T-helper 1 cell treated with Interleukin-12 subunit alpha and Interleukin-12 subunit beta and Interleukin-4 antibody, amounts not matched to agents 30 μg/mL and 1 μg/mL, for 36 hours (primary cell): ENCODE results near the gene MACROD1.
A peak's percentile ranks its signal among the peaks of the same experiment; 100 is the strongest.

Experiments
- H3K27ac Mint-ChIP-seq: one replicate; pipeline ENCODE4 v1.8.0; 2021; ENCODE audit warnings: mild to moderate bottlenecking, mixed read lengths
- H3K27me3 Mint-ChIP-seq: one replicate; pipeline ENCODE4 v1.8.0; 2021; ENCODE audit warnings: low read depth, mixed read lengths
- H3K36me3 Mint-ChIP-seq: one replicate; pipeline ENCODE4 v1.8.0; 2021; ENCODE audit warnings: low read depth, mixed read lengths
- H3K4me1 Mint-ChIP-seq: one replicate; pipeline ENCODE4 v1.8.0; 2021; ENCODE audit warnings: low read depth, mixed read lengths
- H3K4me3 Mint-ChIP-seq: one replicate; pipeline ENCODE4 v1.8.0; 2021; ENCODE audit warnings: mild to moderate bottlenecking, moderate library complexity, mixed read lengths
- H3K9me3 Mint-ChIP-seq: one replicate; pipeline ENCODE4 v1.8.0; 2021; ENCODE audit warnings: mixed read lengths

The MACROD1 gene, protein sequence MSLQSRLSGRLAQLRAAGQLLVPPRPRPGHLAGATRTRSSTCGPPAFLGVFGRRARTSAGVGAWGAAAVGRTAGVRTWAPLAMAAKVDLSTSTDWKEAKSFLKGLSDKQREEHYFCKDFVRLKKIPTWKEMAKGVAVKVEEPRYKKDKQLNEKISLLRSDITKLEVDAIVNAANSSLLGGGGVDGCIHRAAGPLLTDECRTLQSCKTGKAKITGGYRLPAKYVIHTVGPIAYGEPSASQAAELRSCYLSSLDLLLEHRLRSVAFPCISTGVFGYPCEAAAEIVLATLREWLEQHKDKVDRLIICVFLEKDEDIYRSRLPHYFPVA

DNA sequence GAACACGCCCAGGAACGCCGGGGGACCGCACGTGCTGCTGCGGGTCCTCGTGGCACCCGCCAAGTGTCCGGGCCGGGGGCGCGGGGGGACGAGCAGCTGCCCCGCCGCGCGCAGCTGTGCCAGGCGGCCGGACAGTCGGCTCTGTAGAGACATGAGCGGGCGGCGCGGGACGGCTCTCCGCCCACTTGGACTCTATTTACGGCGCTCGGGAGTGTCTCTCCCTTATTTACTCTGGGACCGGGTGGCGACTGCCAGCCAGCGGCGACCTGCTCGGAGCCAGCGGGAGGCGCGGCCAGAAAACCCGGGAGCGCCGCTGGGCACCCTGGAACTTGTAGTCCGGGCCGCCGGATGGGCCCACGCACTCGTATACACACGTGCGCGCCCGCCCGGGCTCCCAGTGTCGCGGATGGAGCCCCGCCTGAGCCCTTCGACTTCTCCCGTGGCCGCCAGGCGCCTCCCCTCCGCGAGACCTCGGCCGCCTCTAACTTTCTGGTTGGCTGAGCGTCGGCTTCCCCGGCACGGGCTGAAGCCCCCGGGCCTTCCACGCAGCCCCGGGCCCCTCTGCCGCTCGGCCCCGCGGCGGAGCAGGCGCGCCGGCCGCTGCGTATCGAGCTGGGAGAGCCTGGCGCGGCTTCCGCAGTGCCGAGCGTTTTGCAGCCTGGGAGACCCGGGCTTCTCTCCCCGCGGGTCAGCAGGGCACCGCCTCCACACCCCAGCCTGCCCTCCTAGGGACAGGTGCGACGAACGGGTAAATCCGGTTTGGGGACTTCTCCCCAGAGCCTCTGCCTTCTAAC is at the start of gene MACROD1:
TSS of gene MACROD1 (minus strand) at position 272 of the 794 bp plus-strand sequence. CDS start at position 153, 119 bp downstream.
- Mint-ChIP-seq H3K9me3 (no peaks in the 10 kb centered on the region), H3K36me3 (no peaks in the 10 kb centered on the region)

DNA sequence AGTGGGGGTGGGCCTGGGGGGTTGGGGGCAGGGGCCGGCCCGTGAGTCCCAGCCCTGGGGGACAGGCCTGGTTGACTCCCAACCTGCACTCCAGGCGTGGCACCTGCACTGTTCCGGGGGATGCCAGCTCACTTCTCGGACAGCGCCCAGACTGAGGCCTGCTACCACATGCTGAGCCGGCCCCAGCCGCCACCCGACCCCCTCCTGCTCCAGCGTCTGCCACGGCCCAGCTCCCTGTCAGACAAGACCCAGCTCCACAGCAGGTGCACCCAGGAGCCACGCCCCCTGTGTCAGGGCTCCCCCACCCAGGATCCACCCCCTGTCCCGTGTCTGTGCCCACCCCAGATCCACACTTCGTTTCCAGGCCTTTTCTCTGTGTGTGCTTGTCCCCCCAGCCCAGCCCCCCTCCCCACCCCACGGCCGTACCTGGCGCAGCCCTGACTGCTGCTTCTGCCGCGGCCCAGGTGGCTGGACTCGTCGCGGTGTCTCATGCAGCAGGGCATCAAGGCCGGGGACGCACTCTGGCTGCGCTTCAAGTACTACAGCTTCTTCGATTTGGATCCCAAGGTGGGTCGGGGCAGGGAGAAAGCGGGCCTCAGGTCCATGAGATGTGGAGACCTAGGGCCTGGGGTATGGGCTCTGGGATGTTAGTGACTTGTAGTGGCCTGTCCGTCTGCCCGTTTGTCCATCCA is 45.4 kb upstream of the MACROD1 start:
- Mint-ChIP-seq H3K27ac (no peak overlapping the region), H3K27me3 (no peaks in the 10 kb centered on the region), H3K4me3 (no peak overlapping the region), H3K4me1 (peaks cover 19% of the 10 kb centered on the region), H3K9me3 (no peaks in the 10 kb centered on the region), H3K36me3 (peaks cover 46% of the 10 kb centered on the region)

More for the DNA sequence above, at the start of gene MACROD1:
- Mint-ChIP-seq H3K4me3 (peak within 1 kb of the TSS; percentile 91), H3K27me3 (no peaks in the 10 kb centered on the region), H3K27ac (peak within 1 kb of the TSS; percentile 69), H3K4me1 (peaks cover 4% of the 10 kb centered on the region)

DNA sequence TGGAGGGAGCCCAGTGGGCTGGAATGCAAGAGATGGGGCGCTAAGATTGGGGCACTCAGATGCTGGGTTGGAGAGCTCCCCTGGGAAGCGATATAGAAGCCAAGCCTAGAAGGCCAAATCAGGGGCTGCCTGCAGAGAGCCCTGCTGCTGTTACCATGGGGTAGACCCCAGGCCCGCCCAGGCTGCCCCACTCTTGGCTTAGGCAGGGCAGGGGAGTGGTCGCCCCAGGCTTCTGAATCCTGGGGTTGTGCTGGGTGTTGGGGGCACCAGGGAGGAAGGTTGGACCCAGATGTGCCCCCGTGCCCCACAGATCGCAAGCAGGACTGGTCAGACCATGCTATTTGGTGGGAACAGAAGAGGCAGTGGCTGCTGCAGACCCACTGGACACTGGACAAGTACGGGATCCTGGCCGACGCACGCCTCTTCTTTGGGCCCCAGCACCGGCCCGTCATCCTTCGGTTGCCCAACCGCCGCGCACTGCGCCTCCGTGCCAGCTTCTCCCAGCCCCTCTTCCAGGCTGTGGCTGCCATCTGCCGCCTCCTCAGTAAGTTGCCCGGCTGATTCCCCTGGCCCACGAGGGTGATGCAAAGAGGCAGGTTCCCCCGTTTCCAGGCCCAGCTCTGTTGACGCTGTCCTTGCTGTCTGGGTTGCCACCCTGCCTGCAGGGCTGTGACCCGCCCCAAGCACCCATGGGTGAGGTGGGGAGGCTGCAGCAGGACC is 44.5 kb upstream of the MACROD1 start:
- Mint-ChIP-seq H3K4me1 (peaks cover 24% of the 10 kb centered on the region), H3K27ac (peak overlapping the region; percentile 24), H3K36me3 (peaks cover 48% of the 10 kb centered on the region), H3K4me3 (no peak overlapping the region), H3K9me3 (no peaks in the 10 kb centered on the region), H3K27me3 (no peaks in the 10 kb centered on the region)

DNA sequence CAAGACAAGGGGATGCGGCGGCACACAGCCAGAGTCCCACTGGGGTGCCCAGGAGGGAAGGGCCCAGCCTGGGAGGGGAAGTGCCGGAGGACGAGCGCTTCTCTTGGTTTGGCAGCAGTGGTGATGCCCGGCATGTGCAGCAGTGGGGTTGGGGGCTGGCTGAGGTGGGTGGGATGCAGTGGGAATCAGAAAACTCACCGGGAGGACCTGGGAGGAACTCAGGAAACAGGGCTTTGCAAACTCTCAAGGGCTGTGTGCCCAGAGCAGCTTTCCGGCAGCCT is 43.6 kb upstream of the MACROD1 start:
- Mint-ChIP-seq H3K36me3 (peaks cover 45% of the 10 kb centered on the region), H3K9me3 (no peaks in the 10 kb centered on the region), H3K4me3 (no peak overlapping the region), H3K27me3 (no peaks in the 10 kb centered on the region), H3K4me1 (peaks cover 24% of the 10 kb centered on the region), H3K27ac (no peak overlapping the region)

DNA sequence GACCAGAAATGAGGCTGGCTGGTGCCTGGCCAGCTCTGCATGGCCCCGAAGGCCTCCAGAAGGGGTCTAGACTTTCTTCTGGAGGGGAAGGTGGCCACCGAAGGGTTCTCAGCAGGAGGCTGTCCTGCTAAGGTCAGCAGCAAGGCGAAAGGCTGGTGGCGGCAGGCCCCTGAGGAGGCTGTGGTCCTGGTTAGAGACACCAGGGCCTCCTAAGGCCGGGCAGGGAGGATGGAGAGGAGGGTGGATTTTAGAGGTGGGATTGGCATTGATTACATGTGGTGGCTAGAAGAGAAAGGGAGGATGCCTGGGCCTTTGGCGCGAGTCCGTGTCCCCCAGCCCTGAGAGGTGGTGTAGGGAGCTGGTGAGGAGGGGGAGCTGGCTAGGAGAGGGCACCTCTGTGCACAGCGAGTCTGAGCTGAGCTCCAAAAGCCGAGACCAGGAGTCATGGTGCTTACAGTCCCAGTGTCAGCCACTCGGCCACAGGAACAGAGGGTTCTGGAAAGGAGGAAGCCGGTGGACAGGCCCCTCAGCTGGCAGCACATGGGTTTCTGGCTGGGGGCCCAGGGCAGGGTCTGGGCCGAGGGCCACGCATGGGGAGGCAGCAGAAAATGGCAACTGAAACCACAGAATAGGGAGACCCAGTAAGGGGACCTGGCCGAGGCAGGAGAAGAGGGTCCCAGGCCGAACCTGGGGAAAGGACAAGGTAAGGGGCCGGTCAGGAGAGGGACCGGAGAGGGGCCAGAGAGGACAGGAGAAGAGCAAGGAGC is 43.1 kb upstream of the MACROD1 start:
- Mint-ChIP-seq H3K27me3 (no peaks in the 10 kb centered on the region), H3K9me3 (no peaks in the 10 kb centered on the region), H3K4me1 (peaks cover 29% of the 10 kb centered on the region), H3K27ac (peak overlapping the region; percentile 67), H3K4me3 (peak overlapping the region; percentile 65), H3K36me3 (peaks cover 50% of the 10 kb centered on the region)

DNA sequence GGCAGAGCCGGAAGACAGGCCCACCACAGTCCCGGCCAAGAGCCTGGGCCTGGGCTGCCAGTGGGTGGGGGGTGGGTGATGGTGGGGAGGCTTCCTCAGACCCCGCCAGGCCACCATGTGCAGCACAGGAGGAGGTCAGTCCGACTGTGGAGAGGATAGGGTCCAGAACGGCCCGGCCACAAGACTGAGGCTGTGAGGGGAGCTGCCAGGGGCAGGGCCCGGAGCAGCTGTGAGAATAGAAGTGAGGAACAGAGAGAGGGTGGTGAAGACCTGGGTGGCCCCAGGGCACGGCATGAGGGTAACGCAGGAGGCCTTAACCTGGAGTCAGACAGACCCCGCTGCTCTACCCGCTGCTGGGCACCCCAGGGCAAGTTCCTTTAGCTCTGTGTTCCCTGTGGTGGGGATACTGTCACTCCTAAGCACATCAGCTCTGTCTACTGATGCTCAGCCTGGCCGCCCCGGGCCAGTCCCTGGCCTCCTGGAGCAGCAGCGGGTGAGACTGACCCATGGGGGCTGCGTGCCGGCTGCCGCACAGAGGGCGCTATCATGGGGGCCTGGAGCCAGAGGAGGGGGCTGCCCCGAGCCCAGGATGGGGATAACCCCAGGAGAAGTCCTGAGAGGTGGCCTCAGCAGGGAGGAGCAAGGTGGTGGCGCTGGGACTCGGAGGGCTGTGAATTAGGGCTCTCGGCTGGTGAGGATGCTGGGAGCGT is 42.3 kb upstream of the MACROD1 start:
- Mint-ChIP-seq H3K36me3 (peaks cover 53% of the 10 kb centered on the region), H3K27me3 (no peaks in the 10 kb centered on the region), H3K27ac (peak overlapping the region; percentile 95), H3K4me1 (peaks cover 33% of the 10 kb centered on the region), H3K9me3 (no peaks in the 10 kb centered on the region), H3K4me3 (peak overlapping the region; percentile 90)

DNA sequence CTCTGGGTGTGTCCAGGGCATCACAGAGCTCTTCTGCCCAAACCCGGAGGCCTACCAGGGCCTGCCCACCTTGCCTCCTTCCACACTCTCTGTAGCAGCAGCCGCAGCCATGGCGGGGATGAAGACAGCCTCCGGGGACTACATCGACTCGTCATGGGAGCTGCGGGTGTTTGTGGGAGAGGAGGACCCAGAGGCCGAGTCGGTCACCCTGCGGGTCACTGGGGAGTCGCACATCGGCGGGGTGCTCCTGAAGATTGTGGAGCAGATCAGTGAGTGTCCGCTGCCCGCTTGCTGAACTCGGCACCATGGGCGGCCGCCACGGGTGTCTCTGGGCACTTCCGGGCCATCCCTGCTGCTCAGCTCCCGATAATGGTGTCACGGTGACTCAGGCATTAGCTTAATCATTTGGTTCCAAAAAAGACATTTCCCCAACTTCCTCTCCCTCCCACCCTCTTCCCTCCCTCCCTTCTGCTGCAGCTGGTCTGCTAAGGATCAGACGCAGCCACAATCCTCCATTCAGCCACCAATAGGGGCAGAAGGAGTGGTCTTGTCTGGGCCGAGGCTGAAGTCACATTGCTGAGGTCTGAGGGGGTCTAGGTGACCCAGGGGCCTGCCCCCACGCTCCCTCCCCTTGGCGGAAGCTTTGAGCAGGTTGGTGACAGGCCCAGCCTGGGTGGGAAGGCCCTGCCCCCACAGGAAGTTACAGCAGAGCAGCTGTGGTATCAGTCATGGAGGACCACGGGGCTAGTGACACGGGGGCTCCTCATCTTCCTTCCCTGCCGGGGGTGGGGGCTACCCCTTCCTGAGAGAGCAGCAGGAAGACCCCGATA is 41.6 kb upstream of the MACROD1 start:
- Mint-ChIP-seq H3K4me3 (peak overlapping the region; percentile 90), H3K27me3 (no peaks in the 10 kb centered on the region), H3K27ac (peak overlapping the region; percentile 95), H3K9me3 (no peaks in the 10 kb centered on the region), H3K4me1 (peaks cover 32% of the 10 kb centered on the region), H3K36me3 (peaks cover 59% of the 10 kb centered on the region)

DNA sequence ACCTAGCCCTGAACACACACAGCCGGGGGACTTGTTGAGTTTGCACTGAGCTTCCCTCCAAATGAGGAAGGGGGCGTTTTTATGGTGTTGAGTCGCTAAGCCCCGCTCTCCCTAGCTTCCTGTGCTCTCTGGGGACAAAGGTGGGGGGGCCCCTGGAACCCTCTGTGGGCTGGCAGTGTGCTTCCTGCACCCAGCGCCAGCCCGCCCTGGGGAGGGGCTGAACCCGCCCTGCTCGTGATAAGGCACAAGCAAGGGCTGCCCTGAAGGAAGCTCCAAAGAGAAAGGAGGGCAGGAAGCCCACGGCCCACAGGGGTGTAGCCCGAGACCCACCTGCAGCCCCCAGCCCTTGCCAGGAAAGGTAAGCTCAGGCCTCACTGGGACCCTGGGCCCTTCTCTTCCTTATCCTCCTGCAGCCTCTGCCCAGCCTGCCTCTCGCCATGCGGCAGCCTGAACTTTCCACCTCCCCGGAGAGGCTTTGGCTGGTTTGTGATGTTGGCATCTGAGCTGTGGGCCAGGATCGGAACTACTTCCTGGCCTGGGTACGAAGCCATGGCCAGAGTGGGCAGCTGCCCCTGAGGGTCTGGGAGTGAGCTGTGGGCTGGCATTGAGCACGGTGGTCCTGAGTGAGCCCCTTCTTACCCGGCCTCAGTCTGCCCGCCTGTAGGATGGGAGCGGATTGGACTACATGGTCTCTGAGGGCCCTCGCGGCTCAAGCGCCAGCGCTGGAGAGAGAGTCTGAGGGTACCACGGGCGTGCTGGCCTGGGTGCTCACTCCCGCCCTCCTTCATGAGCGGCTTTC is 40.7 kb upstream of the MACROD1 start, which contains the start of gene FERMT3:
TSS of gene FERMT3 (plus strand) at position 265 of the 799 bp plus-strand sequence. CDS start 644 bp downstream, outside the sequence.
- peak within 1 kb of the TSS; percentile 90 for H3K4me3 Mint-ChIP-seq
- H3K27me3 Mint-ChIP-seq, result no peaks in the 10 kb centered on the region
- H3K36me3 Mint-ChIP-seq, result peaks cover 55% of the 10 kb centered on the region
- H3K4me1 Mint-ChIP-seq, result peaks cover 28% of the 10 kb centered on the region
- no peaks in the 10 kb centered on the region for H3K9me3 Mint-ChIP-seq
- H3K27ac Mint-ChIP-seq, result peak within 1 kb of the TSS; percentile 95

DNA sequence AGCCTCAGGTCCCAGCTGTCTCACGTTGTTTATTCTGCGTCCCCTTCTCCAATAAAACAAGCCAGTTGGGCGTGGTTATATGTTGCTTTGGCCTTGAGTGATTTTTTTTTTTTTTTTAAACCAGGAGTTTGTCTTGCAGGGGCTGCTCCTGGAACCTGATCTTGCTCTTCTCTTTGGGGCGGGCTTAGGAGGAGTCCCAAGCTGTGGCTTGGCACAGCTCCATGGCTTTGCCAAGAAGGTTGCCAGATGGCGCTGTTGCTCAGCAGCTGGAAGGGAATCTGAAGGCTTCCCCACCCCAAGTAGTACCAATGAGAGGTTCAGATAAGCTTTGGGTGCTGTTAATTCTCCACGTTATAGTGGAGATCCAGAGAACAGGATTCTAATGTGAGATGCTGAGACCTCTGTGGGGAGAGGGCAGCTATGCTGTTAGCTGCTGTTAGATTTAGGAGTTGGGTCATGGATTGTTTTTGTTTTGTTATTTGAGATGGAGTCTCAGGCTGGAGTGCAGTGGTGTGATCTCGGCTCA is 38.6 kb upstream of the MACROD1 start:
- peak overlapping the region; percentile 88 for H3K27ac Mint-ChIP-seq
- H3K36me3 Mint-ChIP-seq, result peaks cover 62% of the 10 kb centered on the region
- H3K9me3 Mint-ChIP-seq, result no peaks in the 10 kb centered on the region
- peaks cover 28% of the 10 kb centered on the region for H3K4me1 Mint-ChIP-seq
- H3K4me3 Mint-ChIP-seq, result peak overlapping the region; percentile 70
- H3K27me3 Mint-ChIP-seq, result no peaks in the 10 kb centered on the region

DNA sequence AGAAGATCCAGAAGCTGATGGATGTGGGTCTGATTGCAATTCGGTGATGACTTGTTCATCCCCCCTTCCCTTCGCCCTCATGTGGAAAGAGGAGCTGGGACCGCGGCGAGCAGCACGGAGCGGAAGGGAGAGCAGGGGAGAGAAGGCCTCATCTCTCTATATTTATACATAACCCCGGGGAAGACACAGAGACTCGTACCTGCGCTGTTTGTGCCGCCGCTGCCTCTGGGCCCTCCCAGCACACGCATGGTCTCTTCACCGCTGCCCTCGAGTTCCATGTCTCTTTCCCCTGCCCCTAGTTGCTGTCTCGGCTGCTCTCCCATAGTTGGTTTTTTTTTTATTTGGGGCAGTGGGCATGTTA is 38.1 kb upstream of the MACROD1 start:
- Mint-ChIP-seq H3K9me3 (no peaks in the 10 kb centered on the region), H3K4me1 (peaks cover 25% of the 10 kb centered on the region), H3K4me3 (peak overlapping the region; percentile 28), H3K27ac (peak overlapping the region; percentile 88), H3K36me3 (peaks cover 59% of the 10 kb centered on the region), H3K27me3 (no peaks in the 10 kb centered on the region)

DNA sequence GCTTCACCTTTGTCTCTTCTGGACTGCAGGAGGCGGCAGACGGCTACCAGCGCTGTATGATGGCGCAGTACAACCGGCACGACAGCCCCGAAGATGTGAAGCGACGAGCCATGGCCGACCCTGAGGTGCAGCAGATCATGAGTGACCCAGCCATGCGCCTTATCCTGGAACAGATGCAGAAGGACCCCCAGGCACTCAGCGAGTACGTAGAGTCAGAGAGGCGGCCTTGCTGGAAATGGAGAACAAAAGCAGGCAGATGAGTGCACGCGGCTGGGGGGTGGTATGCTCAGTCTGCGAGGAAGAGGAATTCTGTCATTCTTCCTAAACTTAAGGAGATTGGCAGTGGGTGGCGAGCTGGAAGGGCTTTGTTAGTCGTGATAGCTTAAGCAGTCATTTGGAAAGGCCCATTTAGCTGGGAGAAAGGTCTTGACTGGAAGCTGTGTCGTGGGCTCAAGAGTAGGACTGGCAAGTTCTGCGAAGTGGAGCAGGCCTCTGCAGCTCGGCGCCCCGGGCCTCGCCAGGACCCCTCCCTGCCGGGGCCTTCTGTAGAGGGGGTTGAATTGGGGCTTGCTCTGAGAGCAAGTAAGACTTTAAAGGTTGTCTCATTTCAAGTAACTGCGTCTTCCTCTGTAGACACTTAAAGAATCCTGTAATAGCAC is 37.6 kb upstream of the MACROD1 start:
- Mint-ChIP-seq H3K4me1 (peaks cover 22% of the 10 kb centered on the region), H3K36me3 (peaks cover 56% of the 10 kb centered on the region), H3K9me3 (no peaks in the 10 kb centered on the region), H3K27ac (peak overlapping the region; percentile 3), H3K27me3 (no peaks in the 10 kb centered on the region), H3K4me3 (peak overlapping the region; percentile 28)
